Naive thymus-derived CD4-positive, alpha-beta T cell (primary cell): ENCODE measurements around the gene AGFG1. TPM values are rescaled to one million over a fixed set of nuclear protein-coding genes. Genes with fewer than 3 reads are reported as not detected.

Experiments
- ATAC-seq: fragments of 150-1000 bp; cut with Tn5 transposase; 2 replicates; pipeline ENCODE4 v1.10.0; 2021; ENCODE audit warnings: mild to moderate bottlenecking, moderate library complexity
- CTCF ChIA-PET: fragments of 350-600 bp; sonication (Branson Sonifier 250); formaldehyde crosslinking; loops from one replicate; lab custom pipeline; 2021; ENCODE audit warnings: antibody characterized with exemption; lab: Charles Lee
- POLR2A ChIA-PET: fragments of 350-600 bp; sonication (Branson Sonifier 250); formaldehyde crosslinking; loops from one replicate; lab custom pipeline; 2021; ENCODE audit warnings: antibody characterized with exemption, inconsistent platforms; lab: Charles Lee
- DNase-seq, 9 donors: peaks; one replicate each; pipeline versions ENCODE4 v3.0.0 to v3.0.0-alpha.2; 2020 to 2022; ENCODE audit warnings: mixed read lengths in 1 of 9
- H3K27ac ChIP-seq: one replicate; pipeline ENCODE4 v1.7.0; 2013; ENCODE audit warnings: mild to moderate bottlenecking, low read depth, low read length, moderate library complexity
- H3K27me3 ChIP-seq, 2 donors: one replicate each; pipeline ENCODE4 v1.7.0; 2013; ENCODE audit warnings: low read length in 2 of 2, mild to moderate bottlenecking in 2 of 2, moderate library complexity in 2 of 2; ENCODE audit not compliant: control insufficient read depth in 2 of 2, insufficient read depth in 2 of 2
- H3K36me3 ChIP-seq, 3 experiments: 1 replicate in 2 of 3; 2 replicates in 1 of 3; pipeline ENCODE4 v1.7.0; 2013; ENCODE audit warnings: low read length in 3 of 3, mild to moderate bottlenecking in 3 of 3, moderate library complexity in 1 of 3; ENCODE audit not compliant: insufficient read depth in 3 of 3, control insufficient read depth in 2 of 3
- H3K4me1 ChIP-seq, 2 donors: one replicate each; pipeline ENCODE4 v1.7.0; 2013; ENCODE audit warnings: low read length in 2 of 2, mild to moderate bottlenecking in 2 of 2, moderate library complexity in 1 of 2; ENCODE audit not compliant: control insufficient read depth in 2 of 2, insufficient read depth in 2 of 2
- H3K4me3 ChIP-seq: 2 replicates; pipeline ENCODE4 v1.7.0; 2013; ENCODE audit warnings: mild to moderate bottlenecking, low read length
- H3K9me3 ChIP-seq, 3 experiments: 1 replicate in 2 of 3; 2 replicates in 1 of 3; pipeline ENCODE4 v1.7.0; 2013; ENCODE audit warnings: low read length in 3 of 3; ENCODE audit not compliant: control insufficient read depth in 2 of 3
- H3K27ac Mint-ChIP-seq, 9 donors: one replicate each; pipeline ENCODE4 v1.8.0; 2020 to 2022; ENCODE audit warnings: mixed read lengths in 9 of 9, mild to moderate bottlenecking in 8 of 9, moderate library complexity in 5 of 9, inconsistent platforms in 2 of 9
- H3K27me3 Mint-ChIP-seq, 5 donors: one replicate each; pipeline ENCODE4 v1.8.0; 2021 to 2022; ENCODE audit warnings: mixed read lengths in 5 of 5, mild to moderate bottlenecking in 1 of 5
- H3K36me3 Mint-ChIP-seq, 5 donors: one replicate each; pipeline ENCODE4 v1.8.0; 2020 to 2022; ENCODE audit warnings: mixed read lengths in 5 of 5, mild to moderate bottlenecking in 3 of 5, inconsistent platforms in 1 of 5
- H3K4me1 Mint-ChIP-seq, 7 donors: one replicate each; pipeline ENCODE4 v1.8.0; 2020 to 2022; ENCODE audit warnings: mixed read lengths in 7 of 7, mild to moderate bottlenecking in 3 of 7, inconsistent platforms in 1 of 7
- H3K4me3 Mint-ChIP-seq, 10 donors: one replicate each; pipeline ENCODE4 v1.8.0; 2020 to 2022; ENCODE audit warnings: mild to moderate bottlenecking in 10 of 10, mixed read lengths in 10 of 10, moderate library complexity in 6 of 10, inconsistent platforms in 2 of 10
- H3K9me3 Mint-ChIP-seq, 11 donors: one replicate each; pipeline ENCODE4 v1.8.0; 2020 to 2022; ENCODE audit warnings: mixed read lengths in 11 of 11, mild to moderate bottlenecking in 4 of 11, inconsistent platforms in 1 of 11, moderate library complexity in 1 of 11
- intact Hi-C, 2 donors: fragments of 100-400 bp; cut with micrococcal nuclease; formaldehyde crosslinking; loops; one replicate each; pipeline ENCODE4 v1.15.1; 2023
- polyA plus RNA-seq, 2 donors: library from polyadenylated mRNA; unstranded; fragments of 300-500 nt; fragmentation: Illumina TruSeq; gene quantifications; one replicate each; pipeline ENCODE4 v1.2.3, GENCODE V29; 2021
- total RNA-seq, 6 experiments: library from RNA in 5 of 6; stranded (reverse) in 5 of 6; gene quantifications; 1 replicate in 5 of 6; 2 replicates in 1 of 6; pipeline ENCODE4 v1.2.3 and lab custom pipeline; 2021 to 2026

The AGFG1 gene
- total and polyA plus RNA-seq, 7 experiments from 2014 or later: 10.6 to 84.5 (median 55.4) TPM

GRCh38 chr2:227461811-227462461 is 10.0 kb upstream of the AGFG1 start:
- no peak overlapping the region for H3K27ac ChIP-seq
- no peaks in the 10 kb centered on the region for H3K27me3 Mint-ChIP-seq
- no peaks in the 10 kb centered on the region for H3K36me3 Mint-ChIP-seq
- no peak for DNase-seq
- H3K9me3 ChIP-seq: no peaks in the 10 kb centered on the region
- peak overlapping the region in 4 of 10 donors; percentile 10 to 46 (median 26) for H3K4me3 Mint-ChIP-seq
- peaks cover 34 to 70% of the 10 kb centered on the region in 2 donors for H3K4me1 ChIP-seq
- ChIA-PET POLR2A (no interaction called here), CTCF (no interaction called here)
- ATAC-seq: no peak
- peaks cover 42 to 84% (median 80%) of the 10 kb centered on the region in 7 donors for H3K4me1 Mint-ChIP-seq
- no peak overlapping the region for H3K4me3 ChIP-seq
- H3K27ac Mint-ChIP-seq: peak overlapping the region in 5 of 9 donors; percentile 6 to 55 (median 36)
- no peaks in the 10 kb centered on the region for H3K36me3 ChIP-seq
- H3K9me3 Mint-ChIP-seq: peaks cover 0 to 3% (median 0%) of the 10 kb centered on the region in 11 donors
- H3K27me3 ChIP-seq: no peaks in the 10 kb centered on the region
- intact Hi-C loops: loop anchor here (1.0 to 5.0 kb wide), 3 partner anchors 10 to 100 kb away; partner anchors contain the start of gene AGFG1 (in 1 of the 2)

GRCh38 chr2:227462462-227462951 is 9.4 kb upstream of the AGFG1 start:
- H3K4me1 Mint-ChIP-seq: peaks cover 46 to 89% (median 86%) of the 10 kb centered on the region in 7 donors
- H3K27me3 Mint-ChIP-seq: no peaks in the 10 kb centered on the region
- ChIA-PET POLR2A (no interaction called here), CTCF (no interaction called here)
- Histone ChIP-seq H3K36me3 (no peaks in the 10 kb centered on the region), H3K27ac (no peak overlapping the region), H3K27me3 (no peaks in the 10 kb centered on the region), H3K4me1 (peaks cover 34 to 75% of the 10 kb centered on the region in 2 donors), H3K4me3 (no peak overlapping the region), H3K9me3 (no peaks in the 10 kb centered on the region)
- H3K4me3 Mint-ChIP-seq: peak overlapping the region in 2 of 10 donors; percentile 31 to 46
- ATAC-seq (no peak), DNase-seq (peak in 1 of 9 donors; percentile 44)
- peaks cover 0 to 3% (median 0%) of the 10 kb centered on the region in 11 donors for H3K9me3 Mint-ChIP-seq
- intact Hi-C loops: loop anchor here (1.0 to 5.0 kb wide), 2 partner anchors 10 to 100 kb away; partner anchors contain the start of gene AGFG1 (in 1 of the 2)
- no peak overlapping the region for H3K27ac Mint-ChIP-seq
- H3K36me3 Mint-ChIP-seq: no peaks in the 10 kb centered on the region

- H3K27me3 ChIP-seq: no peaks in the 10 kb centered on the region
- no peak for DNase-seq
- no peak overlapping the region for H3K4me3 ChIP-seq
- CTCF ChIA-PET: interaction anchor here (1.5 kb wide), 1 partner anchor 10 kb away, joined by 5 read pairs; no protein-coding TSS in a partner anchor
- Mint-ChIP-seq H3K27me3 (no peaks in the 10 kb centered on the region), H3K36me3 (no peaks in the 10 kb centered on the region), H3K27ac (peak overlapping the region in 8 of 9 donors; percentile 12 to 94 (median 74)), H3K4me3 (peak overlapping the region in 6 of 10 donors; percentile 39 to 85 (median 72)), H3K4me1 (peaks cover 46 to 97% (median 87%) of the 10 kb centered on the region in 7 donors), H3K9me3 (peaks cover 0 to 3% (median 0%) of the 10 kb centered on the region in 11 donors)
- H3K4me1 ChIP-seq: peaks cover 34 to 80% of the 10 kb centered on the region in 2 donors
- H3K9me3 ChIP-seq: no peaks in the 10 kb centered on the region
- H3K27ac ChIP-seq: no peak overlapping the region
- intact Hi-C loops: loop anchor here (1.0 to 5.0 kb wide), 2 partner anchors 9 to 101 kb away; partner anchors contain the start of gene AGFG1 (in 1 of the 2)
- POLR2A ChIA-PET: interaction anchor here (0.6 to 0.9 kb wide), 2 partner anchors 137 to 219 kb away, joined by 3 to 4 read pairs; no protein-coding TSS in a partner anchor
- no peaks in the 10 kb centered on the region for H3K36me3 ChIP-seq
- ATAC-seq: no peak
Measured at GRCh38 chr2:227462972-227463931, 8.7 kb upstream of the AGFG1 start.

GRCh38 chr2:227464361-227464760 is 7.6 kb upstream of the AGFG1 start:
- POLR2A ChIA-PET: interaction anchor here (0.9 to 1.5 kb wide), 3 partner anchors 9 to 138 kb away, joined by 3 to 5 read pairs (median 5); no protein-coding TSS in a partner anchor
- ATAC-seq: peak; percentile 64

GRCh38 chr2:227464851-227465250 is 7.1 kb upstream of the AGFG1 start:
- Mint-ChIP-seq H3K27ac (peak overlapping the region; percentile 12 to 94 (median 88)), H3K4me3 (peak overlapping the region; percentile 58 to 85 (median 70)), H3K4me1 (peaks cover 38 to 81% (median 76%) of the 10 kb centered on the region in 7 donors), H3K36me3 (no peaks in the 10 kb centered on the region), H3K9me3 (peaks cover 0 to 3% (median 0%) of the 10 kb centered on the region in 11 donors), H3K27me3 (no peaks in the 10 kb centered on the region)
- no peaks in the 10 kb centered on the region for H3K9me3 ChIP-seq
- H3K36me3 ChIP-seq: no peaks in the 10 kb centered on the region
- no peak for ATAC-seq
- no peak for DNase-seq
- intact Hi-C loops: loop anchor here in 1 of 2 donors (1.0 to 5.0 kb wide), 2 partner anchors 7 to 103 kb away; partner anchors contain the start of gene AGFG1
- H3K4me1 ChIP-seq: peaks cover 34 to 75% of the 10 kb centered on the region in 2 donors
- POLR2A ChIA-PET: interaction anchor here (0.7 to 1.5 kb wide), 3 partner anchors 8 to 102 kb away, joined by 3 to 5 read pairs (median 5); no protein-coding TSS in a partner anchor
- peak overlapping the region; percentile 22 for H3K4me3 ChIP-seq
- no peaks in the 10 kb centered on the region for H3K27me3 ChIP-seq
- peak overlapping the region; percentile 28 for H3K27ac ChIP-seq
- CTCF ChIA-PET: interaction anchor here (0.6 to 1.5 kb wide), 4 partner anchors 9 to 1721 kb away, joined by 3 to 5 read pairs (median 3); no protein-coding TSS in a partner anchor

More at GRCh38 chr2:227464361-227464760, 7.6 kb upstream of the AGFG1 start:
- Mint-ChIP-seq H3K4me3 (peak overlapping the region; percentile 48 to 85 (median 70)), H3K36me3 (no peaks in the 10 kb centered on the region), H3K27me3 (no peaks in the 10 kb centered on the region), H3K9me3 (peaks cover 0 to 3% (median 0%) of the 10 kb centered on the region in 11 donors), H3K27ac (peak overlapping the region; percentile 12 to 94 (median 88)), H3K4me1 (peaks cover 43 to 86% (median 79%) of the 10 kb centered on the region in 7 donors)
- H3K4me1 ChIP-seq: peaks cover 34 to 80% of the 10 kb centered on the region in 2 donors
- no peaks in the 10 kb centered on the region for H3K36me3 ChIP-seq
- H3K9me3 ChIP-seq: no peaks in the 10 kb centered on the region
- CTCF ChIA-PET: interaction anchor here (0.6 to 1.5 kb wide), 4 partner anchors 9 to 1720 kb away, joined by 3 to 5 read pairs (median 3); no protein-coding TSS in a partner anchor
- peak overlapping the region; percentile 28 for H3K27ac ChIP-seq
- intact Hi-C loops: loop anchor here in 1 of 2 donors (1.0 to 5.0 kb wide), 2 partner anchors 8 to 102 kb away; partner anchors contain the start of gene AGFG1
- peak in 6 of 9 donors; percentile 32 to 64 (median 48) for DNase-seq
- no peaks in the 10 kb centered on the region for H3K27me3 ChIP-seq
- peak overlapping the region; percentile 22 for H3K4me3 ChIP-seq
